GM21786 (cell line): ENCODE results near the gene SULT1A2.
A peak's percentile ranks its signal among the peaks of the same experiment; 100 is the strongest.
"Not testable (repeated sequence)": the region's sequence is repeated elsewhere in the genome, so short reads cannot be mapped to it uniquely, and the experiment has no call there.

ENCODE experiments used
- ATAC-seq: cut with Tn5 transposase; IDR thresholded peaks from one replicate; pipeline ENCODE4 v1.9.1; 2021; ENCODE audit not compliant: unreplicated experiment

Gene SULT1A2

DNA sequence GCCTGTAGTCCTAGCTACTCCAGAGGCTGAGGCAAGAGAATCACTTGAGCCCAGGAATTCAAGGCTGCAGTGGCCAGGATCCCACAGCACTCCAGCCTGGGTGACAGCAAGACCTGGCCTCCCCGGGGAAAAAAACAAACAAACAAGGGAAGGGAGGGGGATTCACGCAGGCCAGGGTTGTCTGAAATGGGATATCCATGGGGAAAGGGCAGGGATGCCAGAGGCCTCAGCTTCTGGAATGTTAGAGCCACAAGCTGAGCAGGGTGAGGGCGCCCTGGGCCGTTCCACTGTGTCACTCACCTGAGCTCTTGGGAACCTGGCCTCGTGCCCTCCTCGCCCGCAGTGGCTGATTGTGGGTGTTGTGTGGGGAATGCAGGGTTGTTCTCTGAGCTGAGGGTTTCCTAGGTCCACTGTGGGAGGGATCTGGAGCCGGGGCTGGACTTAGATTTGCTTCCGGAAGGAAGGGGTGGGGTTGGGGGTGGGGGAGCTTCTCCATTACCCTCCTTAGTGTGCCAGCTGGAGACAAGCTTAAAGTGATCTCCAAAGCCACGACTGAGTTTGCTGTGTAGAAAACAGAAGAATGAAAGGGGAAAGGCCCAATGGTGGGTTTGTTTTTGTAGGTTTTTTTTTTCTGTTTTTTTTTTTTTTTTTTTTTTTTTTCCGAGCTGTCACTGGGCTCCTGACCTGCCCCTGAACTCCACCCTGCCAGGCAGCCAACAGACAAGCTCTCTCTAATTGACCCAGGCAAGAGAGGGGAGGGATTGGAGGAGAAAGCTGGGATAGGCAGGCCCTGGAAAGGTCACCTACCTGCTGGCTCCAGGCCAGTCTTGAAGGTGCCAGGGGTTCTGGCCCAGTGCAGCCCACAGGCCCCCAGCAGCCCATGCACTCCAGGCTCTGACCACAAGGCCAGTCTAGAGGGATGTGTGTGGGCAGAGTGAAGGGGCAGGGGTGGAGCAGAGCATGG lies 13.1 kb upstream of the SULT1A2 start, which contains the start of gene SULT1A1:
Gene SULT1A1 (minus strand): TSS at position 414 of the 964 bp plus-strand sequence. CDS start 1,189 bp downstream, outside the sequence.
- no peak for ATAC-seq

DNA sequence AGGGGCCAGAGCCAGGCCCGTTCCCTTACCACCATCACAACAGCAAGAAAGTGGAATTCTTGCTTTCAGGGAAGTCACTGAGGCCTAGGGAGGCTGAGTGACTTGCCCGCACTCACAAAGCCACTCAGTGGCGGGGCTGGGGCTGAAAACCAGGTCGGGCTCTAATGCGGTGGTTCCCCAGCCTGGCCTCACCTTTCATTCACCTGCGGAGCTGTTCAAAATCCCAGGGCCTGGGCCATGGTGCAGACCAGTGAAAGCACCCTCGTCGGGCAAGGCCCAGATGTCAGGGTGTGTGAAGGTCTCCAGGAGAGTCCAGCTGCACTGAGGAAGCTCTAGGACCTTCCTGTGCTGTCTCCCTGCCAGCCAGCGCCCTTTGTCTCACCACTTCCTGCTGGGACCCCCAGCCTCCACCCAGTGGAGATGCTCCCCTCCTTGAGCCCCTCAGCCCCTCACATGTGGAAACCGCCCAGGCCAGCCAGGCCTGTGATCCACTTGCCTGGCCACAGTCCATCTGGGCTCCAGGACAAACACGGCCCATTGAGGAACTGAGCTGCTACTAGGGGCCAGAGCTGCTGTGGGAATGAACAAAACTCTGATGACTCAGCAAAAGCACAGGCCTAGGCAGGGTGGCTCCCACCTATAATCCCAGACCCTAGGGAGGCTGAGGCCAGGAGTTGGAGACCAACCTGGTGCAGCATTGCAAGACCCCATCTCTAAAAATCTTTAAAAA lies 12.2 kb upstream of the SULT1A2 start:
- ATAC-seq: not testable (repeated sequence)

DNA sequence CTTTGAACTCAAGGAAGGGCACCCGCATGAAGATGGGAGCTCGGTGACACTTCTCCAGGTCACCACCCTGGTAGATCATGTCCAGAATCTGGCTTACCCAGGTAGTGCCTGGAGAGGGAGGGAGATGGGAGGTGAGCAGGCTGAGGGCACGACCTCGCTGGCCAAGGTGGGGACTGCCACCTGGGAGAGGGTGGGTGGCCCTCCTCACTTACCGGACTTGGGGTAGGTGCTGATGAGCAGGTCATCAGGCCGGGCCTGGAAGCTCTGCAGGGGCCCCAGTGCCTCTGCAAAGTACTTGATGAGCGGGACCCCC lies 11.6 kb upstream of the SULT1A2 start:
- not testable (repeated sequence) for ATAC-seq

DNA sequence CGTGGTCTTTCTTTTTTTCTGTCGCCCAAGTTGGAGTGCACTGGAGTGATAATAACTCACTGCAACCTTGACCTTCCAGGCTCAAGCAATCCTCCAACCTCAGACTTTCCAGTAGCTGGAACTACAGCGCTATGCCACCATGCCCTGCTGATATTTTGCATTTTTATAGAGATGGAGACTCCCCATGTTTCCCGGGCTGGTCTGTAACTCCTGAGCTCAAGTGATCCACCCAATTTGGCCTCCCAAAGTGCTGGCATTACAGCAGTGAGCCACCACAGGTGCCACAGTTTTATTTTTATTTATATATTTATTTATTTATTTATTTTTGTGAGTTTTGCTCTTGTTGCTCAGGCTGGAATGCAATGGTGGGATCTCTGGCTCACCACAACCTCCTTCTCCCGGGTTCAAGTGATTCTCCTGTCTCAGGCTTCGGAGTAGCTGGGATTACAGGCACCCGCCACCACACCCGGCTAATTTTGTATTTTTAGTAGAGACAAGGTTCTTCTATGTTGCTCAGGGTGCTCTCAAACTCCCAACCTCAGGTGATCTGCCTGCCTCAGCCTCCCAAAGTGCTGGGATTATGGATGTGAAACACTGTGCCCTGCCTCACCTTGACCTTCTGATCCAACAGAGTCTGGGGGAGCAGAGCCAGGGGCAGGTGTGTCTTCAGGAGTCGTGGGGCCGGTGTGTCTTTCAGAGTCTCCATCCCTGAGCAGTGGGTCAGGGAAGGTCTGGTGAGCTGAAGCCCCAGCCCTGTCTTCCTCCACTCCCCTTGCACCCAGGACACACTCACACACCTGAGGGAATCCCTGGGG lies 11.0 kb upstream of the SULT1A2 start:
- not testable (repeated sequence) for ATAC-seq

DNA sequence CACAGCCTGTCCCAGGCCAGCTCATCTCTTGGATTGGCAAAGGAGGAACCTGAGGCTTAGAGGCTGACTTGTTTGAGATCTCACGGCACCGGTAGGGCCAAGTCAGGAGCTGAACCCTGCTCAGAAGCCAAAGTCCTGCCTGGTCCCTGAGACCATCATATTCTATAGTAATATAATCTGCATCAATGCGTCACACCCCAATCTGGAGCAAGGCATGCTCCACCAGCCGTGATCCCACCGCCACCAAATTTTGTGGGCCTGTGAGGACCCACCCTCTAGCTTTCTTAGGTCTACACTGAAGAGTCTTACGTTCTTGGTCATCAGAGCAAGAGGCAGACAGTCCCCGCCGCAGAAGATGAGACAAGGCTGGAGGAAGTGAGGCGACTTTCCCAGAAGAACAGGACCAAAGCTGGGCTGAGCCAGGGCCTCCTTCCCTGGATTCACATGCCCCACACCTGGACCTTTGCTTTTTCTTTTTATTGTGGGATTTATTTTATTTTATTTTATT lies 10.3 kb upstream of the SULT1A2 start:
- no peak for ATAC-seq

DNA sequence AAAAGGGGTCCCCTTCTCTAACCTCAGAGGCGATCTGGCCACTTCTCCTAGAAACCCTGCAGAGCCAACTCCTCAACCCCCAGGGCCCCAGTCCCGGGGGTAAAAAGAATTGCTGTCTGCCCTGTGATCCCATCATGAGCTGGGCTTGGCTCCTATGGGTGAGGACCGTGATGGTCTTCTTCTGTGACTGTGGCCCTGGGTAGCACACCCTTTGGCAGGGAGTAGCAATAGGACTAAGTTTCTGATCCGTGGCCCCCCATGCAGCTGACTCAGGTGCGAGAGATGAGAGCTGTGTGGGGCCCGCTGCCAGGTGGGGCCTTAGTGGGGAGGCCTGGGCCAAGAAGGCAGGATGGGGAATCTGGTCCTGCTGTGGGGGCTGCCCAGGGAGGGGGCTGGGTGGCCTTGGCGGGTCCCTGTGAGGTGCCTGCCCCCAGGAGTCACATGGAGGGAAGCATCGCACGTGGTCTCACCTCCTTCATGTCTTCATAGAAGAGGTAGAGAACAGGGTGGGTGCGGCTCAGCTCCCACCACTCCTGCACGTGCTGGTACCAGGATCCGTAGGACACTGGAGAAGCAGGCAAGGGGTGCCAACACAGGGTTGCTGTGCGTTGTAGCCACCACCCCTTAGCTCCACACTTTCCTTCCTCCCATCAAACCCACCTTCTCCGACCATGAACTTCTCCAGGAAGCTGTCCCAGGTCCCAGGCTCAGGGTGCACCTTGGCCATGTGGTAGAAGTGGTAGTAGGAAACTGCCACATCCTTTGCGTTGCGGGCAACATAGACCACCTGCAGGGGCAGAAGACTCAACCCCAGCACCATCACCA lies 9.7 kb upstream of the SULT1A2 start:
- ATAC-seq: no peak

DNA sequence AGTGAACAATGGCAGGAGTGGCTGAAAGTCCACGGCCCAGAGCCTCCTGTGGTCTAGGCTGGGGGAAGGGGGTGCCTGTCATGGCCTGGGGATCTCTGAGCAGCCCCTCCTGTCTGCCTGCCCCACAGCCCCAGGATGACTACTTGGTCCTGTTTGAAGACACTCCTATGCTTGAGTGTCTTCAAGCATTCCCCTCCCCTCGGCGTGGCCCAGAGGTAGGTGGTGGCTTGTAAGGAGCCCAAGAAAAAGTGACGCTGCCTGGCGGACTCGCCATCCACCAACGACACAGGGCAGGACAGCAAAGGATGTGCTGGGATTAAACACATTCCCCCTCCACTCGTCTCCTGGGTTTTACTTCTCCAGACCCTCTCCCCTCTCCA lies 7.3 kb upstream of the SULT1A2 start:
- no peak for ATAC-seq

DNA sequence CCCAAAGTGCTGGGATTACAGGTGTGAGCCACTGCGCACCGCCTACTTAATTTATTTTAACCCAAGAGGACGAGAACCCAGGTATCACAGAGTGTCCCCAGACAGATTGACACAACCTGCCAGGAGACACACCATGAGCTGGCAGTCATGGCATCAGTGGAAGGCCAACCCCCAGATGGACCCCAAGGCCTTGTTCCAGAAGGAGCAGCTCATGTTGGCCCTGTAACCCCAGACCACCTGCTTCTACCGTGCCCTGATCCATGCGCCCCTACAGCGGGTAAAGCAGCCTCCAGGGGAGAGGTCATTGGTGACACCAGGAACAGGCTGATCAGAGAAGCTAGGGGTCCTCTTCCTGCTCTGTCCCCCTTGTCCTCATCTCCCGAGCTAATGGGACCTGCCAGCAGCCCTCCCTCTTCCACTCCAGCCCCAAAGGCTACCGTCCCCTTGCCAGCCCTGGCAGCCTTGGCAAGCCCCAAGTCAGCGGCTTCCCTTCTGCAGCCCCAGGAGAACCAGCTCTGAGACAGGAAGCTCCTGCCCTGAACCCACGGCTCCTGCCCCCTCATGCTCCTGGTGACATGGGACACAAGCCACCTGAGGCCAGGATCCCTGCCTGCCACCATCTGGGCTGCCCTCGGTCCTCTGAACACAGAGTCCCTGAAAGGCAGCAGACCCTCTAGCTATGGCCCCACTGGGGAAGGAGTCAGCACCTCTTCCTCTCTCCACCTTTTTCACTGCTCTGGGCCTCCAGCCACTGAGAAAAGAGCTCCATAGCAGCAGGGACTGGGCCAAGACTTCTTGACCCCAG lies 6.7 kb upstream of the SULT1A2 start:
- ATAC-seq: no peak

DNA sequence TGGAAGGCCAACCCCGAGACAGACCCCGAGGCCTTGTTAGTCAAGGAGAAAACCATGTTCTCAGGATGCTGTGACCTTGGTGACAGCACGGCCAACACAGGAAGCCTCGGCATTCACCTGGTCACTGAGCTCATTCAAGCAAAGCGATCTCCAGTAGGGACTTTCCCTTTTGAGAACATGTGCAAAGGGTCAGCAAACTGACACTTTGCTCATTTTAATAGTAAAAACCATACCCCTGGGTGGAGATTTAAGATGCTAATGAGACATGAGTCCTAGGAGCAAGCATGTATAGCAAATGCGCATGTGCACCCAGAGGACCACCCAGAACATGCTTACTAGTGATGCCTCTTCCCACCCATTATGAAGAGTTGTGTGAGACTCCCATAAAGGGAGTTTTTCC lies 5.7 kb upstream of the SULT1A2 start:
- ATAC-seq: no peak

DNA sequence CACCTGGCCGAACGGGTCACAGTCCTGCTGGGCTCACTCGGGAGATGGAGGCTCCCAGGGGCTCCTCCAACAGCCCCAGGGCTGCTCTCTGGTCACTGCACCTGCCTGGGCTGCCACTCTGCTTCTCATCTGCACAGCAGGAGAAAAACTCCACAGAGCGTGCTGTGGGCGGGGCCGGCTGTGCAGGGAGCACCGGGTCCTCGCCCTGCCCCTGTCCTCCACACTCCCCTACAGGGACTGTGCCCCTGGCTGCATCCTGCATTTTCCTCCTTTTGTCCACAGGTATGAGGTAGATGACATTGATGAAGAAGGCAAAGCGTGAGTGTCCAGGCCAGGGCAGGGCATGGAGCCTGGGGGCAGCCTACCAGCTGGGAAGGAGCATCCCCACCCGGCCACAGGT lies 5.2 kb upstream of the SULT1A2 start:
- ATAC-seq: not testable (repeated sequence)

DNA sequence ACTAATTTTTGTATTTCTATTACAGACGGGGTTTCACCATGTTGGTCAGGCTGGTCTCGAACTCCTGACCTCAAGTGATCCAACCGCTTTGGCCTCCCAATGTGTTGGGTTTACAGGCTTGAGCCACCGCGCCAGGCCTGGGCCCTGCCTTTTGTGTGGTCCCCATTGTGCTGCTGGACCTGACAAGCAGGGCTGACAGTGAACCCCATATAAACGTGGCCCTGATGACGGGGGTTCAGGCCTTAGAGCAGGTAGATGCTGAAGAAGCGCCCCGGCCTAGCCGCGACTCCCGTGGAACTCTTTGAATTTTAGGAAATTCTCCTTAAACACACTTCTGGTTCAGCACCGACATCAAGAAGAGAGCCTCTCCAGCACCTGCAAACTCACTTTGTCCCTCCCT lies 4.7 kb upstream of the SULT1A2 start:
- not testable (repeated sequence) for ATAC-seq

DNA sequence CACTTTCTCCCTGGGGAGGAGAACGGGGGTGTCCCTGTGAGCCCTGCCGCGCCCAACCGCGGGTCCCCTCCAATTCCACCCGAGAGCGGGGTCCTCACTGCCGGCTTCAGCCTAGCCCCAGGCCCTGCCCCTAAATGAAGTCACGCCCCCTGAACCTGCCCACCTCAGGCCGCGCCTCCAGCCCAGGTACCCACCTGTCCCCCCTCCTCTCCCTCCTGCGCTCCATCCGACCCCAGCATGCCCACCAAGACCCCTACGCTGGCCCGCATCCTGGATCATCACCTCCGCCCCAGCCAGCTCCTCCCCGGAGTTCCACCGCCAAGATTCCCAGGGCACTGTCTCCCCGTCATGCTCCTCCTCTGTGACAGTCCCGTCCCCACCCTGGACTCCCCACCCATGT lies 4.1 kb upstream of the SULT1A2 start:
- not testable (repeated sequence) for ATAC-seq

DNA sequence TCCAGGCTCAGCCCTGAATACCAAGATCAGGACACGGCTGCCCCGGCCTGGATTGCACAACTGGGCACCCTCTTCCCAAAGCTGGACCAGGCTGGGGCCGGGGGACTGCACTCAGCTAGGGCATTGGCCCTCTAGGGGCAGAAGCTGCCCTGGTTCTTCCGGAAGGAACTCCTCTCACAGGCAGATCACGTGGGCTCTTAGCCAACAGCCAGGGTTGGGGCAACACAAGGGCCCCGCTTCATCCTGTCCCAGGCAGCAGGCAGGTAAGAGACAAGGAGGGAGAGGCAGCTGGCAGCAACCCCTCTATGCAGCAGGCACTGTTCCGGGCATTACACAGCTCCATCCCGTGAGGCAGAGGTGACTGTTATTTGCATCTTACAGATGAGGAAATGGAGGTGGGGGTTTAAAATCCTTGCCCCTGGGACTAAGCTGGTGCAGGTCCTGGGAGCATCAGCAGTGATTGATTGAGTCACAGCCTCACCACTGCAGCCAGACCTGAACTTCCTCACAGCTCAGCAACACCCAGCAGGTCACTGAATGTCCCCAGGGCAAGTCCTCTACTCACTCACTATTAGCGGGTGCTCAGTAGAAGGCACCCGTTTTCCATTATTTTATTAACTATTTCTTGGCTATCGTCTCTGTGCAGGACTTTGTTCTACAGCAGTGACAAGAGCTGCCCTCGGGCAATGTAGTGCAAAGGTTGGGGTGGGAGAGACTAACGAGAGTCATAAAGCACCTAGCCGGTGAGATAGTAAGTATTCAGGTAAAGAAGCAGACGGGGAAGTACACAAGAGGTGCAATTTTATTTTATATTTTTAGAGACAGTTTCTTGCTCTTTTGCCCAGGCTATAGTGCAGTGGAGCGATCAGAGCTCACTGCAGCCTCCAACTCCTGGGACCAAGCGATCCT lies 2.8 kb upstream of the SULT1A2 start:
- peak; percentile 57 for ATAC-seq

DNA sequence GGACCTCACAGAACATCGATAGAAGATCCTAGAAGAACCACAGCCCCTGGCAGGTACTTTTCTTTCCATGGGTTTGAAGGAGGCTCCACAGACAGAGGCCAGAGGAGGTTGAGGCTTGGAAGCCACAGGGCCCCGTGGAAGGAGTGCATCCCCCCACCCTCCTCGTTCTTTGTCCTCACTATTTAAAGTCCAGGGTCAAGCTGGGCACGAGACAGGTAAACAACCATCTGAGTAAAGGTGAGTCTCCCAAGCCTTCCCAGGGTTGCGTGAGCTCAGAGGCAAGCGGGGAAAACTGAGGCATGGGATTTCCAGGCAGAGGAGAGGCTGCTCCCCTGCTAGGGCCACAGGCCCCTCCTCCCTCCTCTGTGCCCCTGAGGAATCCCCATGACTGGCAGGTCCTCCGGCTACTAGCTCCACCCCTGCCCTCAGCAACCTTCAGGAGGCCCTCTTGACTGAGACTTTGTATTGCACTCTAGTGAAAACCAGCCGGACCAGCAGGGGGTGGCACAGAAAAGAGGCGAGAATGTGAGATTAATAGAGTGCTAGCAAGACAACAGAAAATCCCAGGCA lies 927 bp upstream of the SULT1A2 start:
- ATAC-seq: no peak

DNA sequence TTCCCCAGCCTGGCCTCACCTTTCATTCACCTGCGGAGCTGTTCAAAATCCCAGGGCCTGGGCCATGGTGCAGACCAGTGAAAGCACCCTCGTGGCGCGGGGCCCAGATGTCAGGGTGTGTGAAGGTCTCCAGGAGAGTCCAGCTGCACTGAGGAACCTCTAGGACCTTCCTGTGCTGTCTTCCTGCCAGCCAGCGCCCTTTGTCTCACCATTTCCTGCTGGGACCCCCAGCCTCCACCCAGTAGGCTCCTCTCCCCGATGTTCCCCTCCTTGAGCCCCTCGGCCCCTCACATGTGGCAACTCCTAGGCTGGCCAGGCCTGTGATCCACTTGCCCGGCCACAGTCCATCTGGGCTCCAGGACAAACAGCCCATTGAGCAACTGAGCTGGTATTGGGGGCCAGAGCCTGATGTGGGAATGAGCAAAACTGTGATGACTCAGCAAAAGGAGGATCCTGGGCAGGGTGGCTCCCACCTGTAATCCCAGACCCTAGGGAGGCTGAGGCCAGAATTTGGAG lies 677 bp downstream of the SULT1A2 start:
- no peak for ATAC-seq

DNA sequence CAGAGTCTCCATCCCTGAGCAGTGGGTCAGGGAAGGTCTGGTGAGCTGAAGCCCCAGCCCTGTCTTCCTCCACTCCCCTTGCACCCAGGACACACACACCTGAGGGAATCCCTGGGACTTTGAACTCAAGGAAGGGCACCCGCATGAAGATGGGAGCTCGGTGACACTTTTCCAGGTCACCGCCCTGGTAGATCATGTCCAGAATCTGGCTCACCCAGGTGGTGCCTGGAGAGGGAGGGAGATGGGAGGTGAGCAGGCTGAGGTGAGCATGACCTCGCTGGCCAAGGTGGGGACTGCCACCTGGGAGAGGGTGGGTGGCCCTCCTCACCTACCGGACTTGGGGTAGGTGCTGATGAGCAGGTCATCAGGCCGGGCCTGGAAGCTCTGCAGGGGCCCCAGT lies 1.4 kb downstream of the SULT1A2 start:
- ATAC-seq: not testable (repeated sequence)

DNA sequence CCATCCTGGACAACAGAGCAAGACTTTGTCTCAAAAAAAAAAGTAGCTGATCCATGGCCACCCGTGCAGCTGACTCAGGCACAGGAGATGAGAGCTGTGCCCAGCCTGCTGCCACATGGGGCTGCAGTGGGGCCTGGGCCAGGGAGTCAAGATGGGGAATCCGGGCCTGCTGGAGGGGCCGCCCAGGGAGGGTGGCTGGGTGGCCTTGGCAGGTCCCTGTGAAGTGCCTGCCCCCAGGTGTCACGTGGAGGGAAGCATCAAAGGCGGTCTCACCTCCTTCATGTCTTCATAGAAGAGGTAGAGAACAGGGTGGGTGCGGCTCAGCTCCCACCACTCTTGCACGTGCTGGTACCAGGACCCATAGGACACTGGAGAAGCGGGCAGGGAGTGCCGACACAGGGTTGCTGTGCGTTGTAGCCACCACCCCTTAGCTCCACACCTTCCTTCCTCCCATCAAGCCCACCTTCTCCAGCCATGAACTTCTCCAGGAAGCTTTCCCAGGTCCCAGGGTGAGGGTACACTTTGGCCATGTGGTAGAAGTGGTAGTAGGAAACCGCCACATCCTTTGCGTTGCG lies 3.8 kb downstream of the SULT1A2 start:
- ATAC-seq: no peak
